Measurements from ENCODE around the gene ARPC5.
"Not testable (repeated sequence)": the region's sequence is repeated elsewhere in the genome, so short reads cannot be mapped to it uniquely, and the experiment has no call there.

The ARPC5 gene

DNA sequence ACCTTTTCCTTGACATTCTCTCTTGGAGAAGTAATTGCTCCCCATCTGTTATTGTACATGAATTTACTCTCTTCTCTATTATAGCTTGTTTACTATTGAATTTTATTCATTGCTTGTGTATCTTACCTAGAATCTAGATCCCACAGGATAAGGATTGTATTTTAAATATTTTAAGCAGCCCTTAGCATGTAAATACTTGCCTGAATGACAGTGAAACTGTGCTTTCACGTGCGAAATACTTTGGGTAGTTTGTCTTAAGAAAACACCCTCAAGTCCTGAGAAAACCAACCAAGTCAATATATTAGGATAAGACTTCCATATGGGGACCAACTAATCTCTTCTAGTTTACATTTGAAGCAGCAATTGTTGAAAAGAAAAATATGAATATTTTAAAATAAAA is 15.3 kb downstream of the ARPC5 start:
- in situ Hi-C loops (cut with MboI; ENCODE audit: low sequenced_read_pairs, unreplicated experiment): no loop called here
- no peak for DNase-seq (ENCODE audit: low spot score)
- TF ChIP-seq, protein P1, sequence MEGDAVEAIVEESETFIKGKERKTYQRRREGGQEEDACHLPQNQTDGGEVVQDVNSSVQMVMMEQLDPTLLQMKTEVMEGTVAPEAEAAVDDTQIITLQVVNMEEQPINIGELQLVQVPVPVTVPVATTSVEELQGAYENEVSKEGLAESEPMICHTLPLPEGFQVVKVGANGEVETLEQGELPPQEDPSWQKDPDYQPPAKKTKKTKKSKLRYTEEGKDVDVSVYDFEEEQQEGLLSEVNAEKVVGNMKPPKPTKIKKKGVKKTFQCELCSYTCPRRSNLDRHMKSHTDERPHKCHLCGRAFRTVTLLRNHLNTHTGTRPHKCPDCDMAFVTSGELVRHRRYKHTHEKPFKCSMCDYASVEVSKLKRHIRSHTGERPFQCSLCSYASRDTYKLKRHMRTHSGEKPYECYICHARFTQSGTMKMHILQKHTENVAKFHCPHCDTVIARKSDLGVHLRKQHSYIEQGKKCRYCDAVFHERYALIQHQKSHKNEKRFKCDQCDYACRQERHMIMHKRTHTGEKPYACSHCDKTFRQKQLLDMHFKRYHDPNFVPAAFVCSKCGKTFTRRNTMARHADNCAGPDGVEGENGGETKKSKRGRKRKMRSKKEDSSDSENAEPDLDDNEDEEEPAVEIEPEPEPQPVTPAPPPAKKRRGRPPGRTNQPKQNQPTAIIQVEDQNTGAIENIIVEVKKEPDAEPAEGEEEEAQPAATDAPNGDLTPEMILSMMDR (IDR thresholded peaks at IDR 0.05; ENCODE audit: borderline replicate concordance, control extremely low read depth, extremely low read depth, insufficient read depth, missing control alignments): no peak

GRCh38 chr1:183619781-183620180 is 15.8 kb downstream of the ARPC5 start:
- no peak for DNase-seq (ENCODE audit: low spot score)
- in situ Hi-C loops (cut with MboI; ENCODE audit: low sequenced_read_pairs, unreplicated experiment): no loop called here
- TF ChIP-seq, protein P1 (IDR thresholded peaks at IDR 0.05; ENCODE audit: borderline replicate concordance, control extremely low read depth, extremely low read depth, insufficient read depth, missing control alignments): no peak

DNA sequence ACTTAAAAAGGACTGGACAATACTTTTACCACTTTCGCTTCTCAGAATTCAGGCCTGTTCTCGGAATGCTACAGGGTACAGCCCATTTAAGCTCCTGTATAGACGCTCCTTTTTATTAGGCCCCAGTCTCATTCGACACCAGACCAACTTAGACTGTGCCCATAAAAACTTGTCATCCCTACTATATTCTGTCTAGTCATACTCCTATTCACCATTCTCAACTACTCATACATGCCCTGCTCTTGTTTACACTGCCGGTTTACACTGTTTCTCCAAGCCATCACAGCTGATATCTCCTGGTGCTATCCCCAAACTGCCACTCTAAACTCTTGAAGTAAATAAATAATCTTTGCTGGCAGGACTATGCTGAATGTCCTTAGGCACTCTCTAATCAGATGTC is 17.4 kb downstream of the ARPC5 start:
- DNase-seq (ENCODE audit: low spot score); in situ Hi-C loops (cut with MboI; ENCODE audit: low sequenced_read_pairs, unreplicated experiment): not testable (repeated sequence)

DNA sequence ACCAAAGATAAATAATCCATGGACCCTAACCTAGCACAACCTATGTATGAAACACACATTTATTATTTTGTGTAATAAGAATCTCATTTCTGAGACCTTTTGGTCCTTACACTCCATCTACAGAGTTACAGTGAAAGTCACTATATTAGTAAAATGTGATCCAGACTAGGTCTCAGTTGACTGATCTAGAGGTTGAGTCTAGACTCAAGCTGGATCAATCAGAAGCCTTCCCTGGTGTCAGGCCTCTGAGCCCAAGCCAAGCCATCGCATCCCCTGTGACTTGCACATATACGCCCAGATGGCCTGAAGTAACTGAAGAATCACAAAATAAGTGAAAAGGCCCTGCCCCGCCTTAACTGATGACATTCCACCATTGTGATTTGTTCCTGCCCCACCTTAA is 22.6 kb downstream of the ARPC5 start:
- in situ Hi-C loops (cut with MboI; ENCODE audit: low sequenced_read_pairs, unreplicated experiment); DNase-seq (ENCODE audit: low spot score): not testable (repeated sequence)

GRCh38 chr1:183612407-183612806 is 23.2 kb downstream of the ARPC5 start:
- TF ChIP-seq, protein P1 (IDR thresholded peaks at IDR 0.05; ENCODE audit: borderline replicate concordance, control extremely low read depth, extremely low read depth, insufficient read depth, missing control alignments): no peak
- no peak for DNase-seq (ENCODE audit: low spot score)
- in situ Hi-C loops (cut with MboI; ENCODE audit: low sequenced_read_pairs, unreplicated experiment): no loop called here

DNA sequence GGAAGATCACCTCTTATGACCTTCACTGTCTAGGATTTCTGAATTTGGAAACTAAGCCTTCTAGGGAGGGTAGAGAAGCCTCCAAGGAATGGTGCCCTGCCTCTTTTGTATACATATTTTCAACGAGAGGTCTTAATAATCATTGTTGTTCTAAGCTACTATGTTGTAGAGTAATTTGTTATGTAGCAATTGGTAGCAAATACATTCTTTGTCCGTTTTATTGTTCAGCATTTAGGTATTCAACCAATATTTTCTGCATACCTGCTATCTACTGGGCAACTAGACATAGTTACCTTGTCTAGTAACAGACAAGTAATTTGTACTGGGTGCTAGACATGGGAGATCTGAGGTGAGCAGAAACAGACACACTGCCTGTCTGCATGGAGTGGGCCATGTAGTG is 24.6 kb downstream of the ARPC5 start:
- in situ Hi-C loops (cut with MboI; ENCODE audit: low sequenced_read_pairs, unreplicated experiment): no loop called here
- TF ChIP-seq, protein P1 (IDR thresholded peaks at IDR 0.05; ENCODE audit: borderline replicate concordance, control extremely low read depth, extremely low read depth, insufficient read depth, missing control alignments): no peak
- DNase-seq (ENCODE audit: low spot score): no peak

DNA sequence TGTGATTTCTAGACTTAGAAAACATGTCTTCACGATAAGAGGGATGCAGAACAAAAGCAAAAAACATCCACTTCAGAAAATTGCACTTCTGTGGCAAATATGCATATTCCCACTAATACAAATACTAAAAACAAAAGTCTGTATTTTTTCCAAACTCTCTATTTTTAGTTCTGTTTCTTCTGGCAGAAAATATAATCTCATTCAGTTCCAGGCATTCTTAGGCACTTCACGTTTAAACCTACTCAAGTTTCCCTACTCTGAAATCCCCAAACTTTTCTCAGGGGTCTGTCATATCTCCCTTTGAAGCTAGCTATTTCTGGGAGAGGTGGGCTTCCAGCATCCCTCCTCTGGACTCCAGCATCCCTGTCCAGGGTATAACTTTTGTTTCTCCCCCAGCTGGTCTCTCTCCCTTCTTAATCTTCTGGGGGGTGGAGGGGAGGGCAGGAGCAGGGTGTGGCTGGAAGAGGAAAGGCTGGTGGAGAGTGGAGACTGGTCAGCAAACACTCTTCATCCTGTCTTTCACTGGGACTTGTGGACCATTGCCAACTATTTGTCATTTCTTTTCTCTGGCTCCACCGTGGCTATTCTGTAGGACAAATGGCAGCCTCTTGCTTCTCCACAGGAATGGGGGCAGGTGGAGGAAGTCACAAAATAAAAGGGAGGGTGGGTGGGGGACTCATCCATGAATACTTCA is 25.7 kb downstream of the ARPC5 start:
- in situ Hi-C loops (cut with MboI; ENCODE audit: low sequenced_read_pairs, unreplicated experiment): no loop called here
- DNase-seq (ENCODE audit: low spot score): no peak
- TF ChIP-seq, protein P1 (IDR thresholded peaks at IDR 0.05; ENCODE audit: borderline replicate concordance, control extremely low read depth, extremely low read depth, insufficient read depth, missing control alignments): no peak

DNA sequence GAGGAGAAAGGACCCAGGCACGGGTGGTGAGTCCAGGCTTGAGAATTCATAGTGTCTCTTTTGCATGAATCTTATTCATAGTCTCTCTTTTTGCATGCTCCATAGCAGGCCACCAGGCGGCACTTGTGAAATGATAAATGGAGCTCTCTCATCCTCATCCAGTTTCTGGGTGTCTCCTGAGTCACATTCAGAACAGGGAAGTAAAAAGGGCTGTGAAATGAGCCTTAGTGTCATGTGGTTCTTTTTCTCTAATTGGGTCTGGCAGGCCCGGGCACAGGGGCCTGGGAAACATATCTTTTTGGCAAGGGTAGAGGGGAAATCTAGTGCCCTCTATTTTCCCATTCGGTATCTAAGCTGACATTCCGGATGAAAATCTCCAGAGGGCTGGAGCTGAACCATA is 26.3 kb downstream of the ARPC5 start:
- in situ Hi-C loops (cut with MboI; ENCODE audit: low sequenced_read_pairs, unreplicated experiment): no loop called here
- peak; percentile 36 for DNase-seq (ENCODE audit: low spot score)
- TF ChIP-seq, protein P1 (IDR thresholded peaks at IDR 0.05; ENCODE audit: borderline replicate concordance, control extremely low read depth, extremely low read depth, insufficient read depth, missing control alignments): peak; percentile 49
